ENCODE data around the gene RTN4RL2. TPM values are rescaled to one million over a fixed set of nuclear protein-coding genes. Genes with fewer than 3 reads are reported as not detected.

The RTN4RL2 gene
- total RNA-seq, 1 experiment from 2014 or later: 7.0 TPM

DNA sequence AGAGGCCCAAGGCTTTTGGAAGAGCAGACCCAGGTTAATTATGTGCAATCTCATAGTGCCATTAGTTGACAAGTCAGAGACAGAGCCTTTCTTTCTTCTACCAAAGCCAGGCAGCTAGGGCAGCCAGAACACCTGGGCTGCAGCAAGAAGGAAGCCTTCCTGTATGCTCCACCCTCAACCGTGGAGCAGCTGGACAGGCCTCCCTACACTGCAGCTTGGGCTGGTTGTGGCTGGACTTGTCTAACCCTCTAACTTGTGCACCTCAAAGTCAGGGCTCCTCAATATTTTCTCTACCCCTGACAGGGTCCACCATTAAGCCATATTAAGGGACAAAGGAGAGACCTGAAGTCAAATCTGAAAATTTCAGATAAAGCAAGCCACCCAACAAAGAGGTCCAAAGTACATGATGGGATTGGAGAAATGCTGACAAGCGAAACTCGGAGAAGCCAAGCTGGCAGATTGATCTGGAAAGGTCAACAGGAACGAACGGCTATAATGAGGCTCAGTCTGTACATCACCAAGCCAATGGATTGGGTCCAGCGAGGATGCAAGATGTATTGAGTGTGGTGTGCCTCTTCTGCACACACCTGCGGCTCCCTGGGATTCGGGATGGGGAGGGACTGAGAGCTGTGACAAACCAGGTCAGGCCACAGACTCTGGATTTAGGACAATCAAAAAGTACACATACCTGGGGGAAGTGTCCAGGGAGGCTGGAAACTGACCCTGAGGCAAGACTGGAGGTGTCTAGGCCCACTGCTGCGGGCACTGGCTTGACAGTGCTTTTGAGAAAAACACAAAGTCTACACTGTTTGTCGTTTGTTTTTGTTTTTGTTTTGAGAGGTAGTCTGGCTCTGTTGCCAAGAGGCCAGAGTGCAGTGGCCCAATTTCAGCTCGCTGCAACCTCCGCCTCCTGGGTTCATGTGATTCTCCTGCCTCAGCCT is 21.7 kb upstream of the RTN4RL2 start:
- Mint-ChIP-seq H3K27ac (no peak overlapping the region; a peak in 1 of 7 replicates), H3K4me1 (no peaks in the 10 kb centered on the region), H3K36me3 (ENCODE audit: insufficient read depth in 1 of 3, low read depth in 3 of 3) (no peaks in the 10 kb centered on the region), H3K9me3 (no peaks in the 10 kb centered on the region), H3K27me3 (ENCODE audit: low read depth) (peaks cover 21% of the 10 kb centered on the region), H3K4me3 (no peak overlapping the region; a peak in 1 of 5 replicates)
- Histone ChIP-seq H3K4me2 (ENCODE audit: insufficient read depth, insufficient read length, low read length) (no peak overlapping the region), H2BK5ac (ENCODE audit: insufficient read length, low read length) (no peak overlapping the region), H2BK12ac (ENCODE audit: insufficient read length, low read depth, low read length) (no peak overlapping the region), H2BK20ac (ENCODE audit: low read depth, low read length, poor library complexity, severe bottlenecking) (no peak overlapping the region), H3K27ac (ENCODE audit: insufficient read length, low read depth, low read length) (no peak overlapping the region), H3K18ac (ENCODE audit: insufficient read length, low read depth, low read length) (no peak overlapping the region), H3K23me2 (ENCODE audit: insufficient read length, low read depth, low read length, poor library complexity, severe bottlenecking) (no peaks in the 10 kb centered on the region), H3K56ac (ENCODE audit: insufficient read length, low read depth, low read length) (no peak overlapping the region), H3K14ac (ENCODE audit: insufficient read depth, low read length) (no peak overlapping the region; the same call in 1 of the 2 replicates), H3K9ac (ENCODE audit: extremely low read depth, insufficient read length, low read length) (no peak overlapping the region), H2AFZ (ENCODE audit: low read length) (no peak overlapping the region), H3K27me3 (ENCODE audit: insufficient read depth, low read length) (no peaks in the 10 kb centered on the region), H4K8ac (replicated peaks; ENCODE audit: insufficient read length, low read depth, low read length) (no peak overlapping the region), H3T11ph (ENCODE audit: low read length) (no peak overlapping the region), H2BK15ac (ENCODE audit: low read depth, low read length) (no peak overlapping the region), H3K23ac (ENCODE audit: insufficient read length, low read depth, low read length) (no peak overlapping the region), H3K79me1 (ENCODE audit: insufficient read depth, low read depth, low read length, poor library complexity, severe bottlenecking) (no peaks in the 10 kb centered on the region), H2BK120ac (ENCODE audit: low read depth, low read length, poor library complexity, severe bottlenecking) (no peak overlapping the region), H3K4me1 (ENCODE audit: insufficient read depth, low read length) (no peaks in the 10 kb centered on the region), H4K5ac (ENCODE audit: insufficient read length, low read depth, low read length) (no peak overlapping the region), H2AK5ac (ENCODE audit: insufficient read length, low read length) (no peak overlapping the region), H4K91ac (ENCODE audit: insufficient read length, low read depth, low read length) (no peak overlapping the region), H3K79me2 (ENCODE audit: insufficient read depth, low read length) (no peaks in the 10 kb centered on the region), H4K20me1 (ENCODE audit: control insufficient read depth, insufficient read depth, insufficient read length) (no peaks in the 10 kb centered on the region), H3K9me3 (ENCODE audit: control insufficient read depth, low read depth, low read length) (no peaks in the 10 kb centered on the region), H3K4ac (ENCODE audit: low read depth, low read length) (no peak overlapping the region)
- no CpG with 5 or more reads among the region's 12 CpGs for WGBS (ENCODE audit: extremely low coverage, insufficient read length, low lambda C conversion rate)
- DNase-seq: no peak
- TF ChIP-seq, protein P1, sequence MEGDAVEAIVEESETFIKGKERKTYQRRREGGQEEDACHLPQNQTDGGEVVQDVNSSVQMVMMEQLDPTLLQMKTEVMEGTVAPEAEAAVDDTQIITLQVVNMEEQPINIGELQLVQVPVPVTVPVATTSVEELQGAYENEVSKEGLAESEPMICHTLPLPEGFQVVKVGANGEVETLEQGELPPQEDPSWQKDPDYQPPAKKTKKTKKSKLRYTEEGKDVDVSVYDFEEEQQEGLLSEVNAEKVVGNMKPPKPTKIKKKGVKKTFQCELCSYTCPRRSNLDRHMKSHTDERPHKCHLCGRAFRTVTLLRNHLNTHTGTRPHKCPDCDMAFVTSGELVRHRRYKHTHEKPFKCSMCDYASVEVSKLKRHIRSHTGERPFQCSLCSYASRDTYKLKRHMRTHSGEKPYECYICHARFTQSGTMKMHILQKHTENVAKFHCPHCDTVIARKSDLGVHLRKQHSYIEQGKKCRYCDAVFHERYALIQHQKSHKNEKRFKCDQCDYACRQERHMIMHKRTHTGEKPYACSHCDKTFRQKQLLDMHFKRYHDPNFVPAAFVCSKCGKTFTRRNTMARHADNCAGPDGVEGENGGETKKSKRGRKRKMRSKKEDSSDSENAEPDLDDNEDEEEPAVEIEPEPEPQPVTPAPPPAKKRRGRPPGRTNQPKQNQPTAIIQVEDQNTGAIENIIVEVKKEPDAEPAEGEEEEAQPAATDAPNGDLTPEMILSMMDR (conservative IDR thresholded peaks at IDR 0.05): no peak
